Astrocyte of the cerebellum (primary cell): Measurements from ENCODE around the gene CACNA2D3.

ENCODE experiments used
- DNase-seq: peaks from one replicate; pipeline ENCODE4 v3.0.0-alpha.2; 2011; ENCODE audit warnings: low read depth
- H3K4me3 ChIP-seq: 2 replicates; pipeline ENCODE4 v1.5.1; 2011; ENCODE audit warnings: mild to moderate bottlenecking, low read depth, low read length, moderate library complexity
- in situ Hi-C: cut with HindIII; loops from 2 replicates; pipeline ENCODE4 v1.10.0; 2017; ENCODE audit warnings: low sequenced_read_pairs
- TF ChIP-seq, protein P1 (sequence below): IDR thresholded peaks from 2 replicates; pipeline ENCODE4 v1.5.1; 2012; ENCODE audit warnings: low read length, low read depth, moderate library complexity, mild to moderate bottlenecking; ENCODE audit errors: missing control alignments

Gene CACNA2D3

DNA sequence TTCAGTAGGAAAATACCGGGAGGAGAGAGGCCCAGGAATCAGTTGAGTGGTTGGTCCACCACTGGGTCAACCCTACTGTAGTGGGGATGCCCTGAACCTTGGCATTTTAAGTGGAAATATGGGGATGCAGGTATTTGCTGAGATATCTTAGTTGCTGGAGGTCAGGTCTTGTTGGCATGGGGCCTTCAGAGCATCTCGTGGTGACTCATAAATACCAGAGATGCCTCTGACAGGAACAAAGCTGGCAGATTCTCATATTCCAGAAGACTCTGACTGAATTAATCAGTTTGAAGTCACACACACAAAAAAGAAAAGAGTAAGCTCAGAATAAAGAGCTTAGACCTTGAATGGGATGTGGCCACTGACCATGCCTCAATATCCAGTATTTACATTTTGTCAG is 91.6 kb downstream of the CACNA2D3 start:
- no peak overlapping the region for H3K4me3 ChIP-seq
- no peak for DNase-seq
- TF ChIP-seq, protein P1, sequence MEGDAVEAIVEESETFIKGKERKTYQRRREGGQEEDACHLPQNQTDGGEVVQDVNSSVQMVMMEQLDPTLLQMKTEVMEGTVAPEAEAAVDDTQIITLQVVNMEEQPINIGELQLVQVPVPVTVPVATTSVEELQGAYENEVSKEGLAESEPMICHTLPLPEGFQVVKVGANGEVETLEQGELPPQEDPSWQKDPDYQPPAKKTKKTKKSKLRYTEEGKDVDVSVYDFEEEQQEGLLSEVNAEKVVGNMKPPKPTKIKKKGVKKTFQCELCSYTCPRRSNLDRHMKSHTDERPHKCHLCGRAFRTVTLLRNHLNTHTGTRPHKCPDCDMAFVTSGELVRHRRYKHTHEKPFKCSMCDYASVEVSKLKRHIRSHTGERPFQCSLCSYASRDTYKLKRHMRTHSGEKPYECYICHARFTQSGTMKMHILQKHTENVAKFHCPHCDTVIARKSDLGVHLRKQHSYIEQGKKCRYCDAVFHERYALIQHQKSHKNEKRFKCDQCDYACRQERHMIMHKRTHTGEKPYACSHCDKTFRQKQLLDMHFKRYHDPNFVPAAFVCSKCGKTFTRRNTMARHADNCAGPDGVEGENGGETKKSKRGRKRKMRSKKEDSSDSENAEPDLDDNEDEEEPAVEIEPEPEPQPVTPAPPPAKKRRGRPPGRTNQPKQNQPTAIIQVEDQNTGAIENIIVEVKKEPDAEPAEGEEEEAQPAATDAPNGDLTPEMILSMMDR: no peak
- in situ Hi-C loops: no loop called here

DNA sequence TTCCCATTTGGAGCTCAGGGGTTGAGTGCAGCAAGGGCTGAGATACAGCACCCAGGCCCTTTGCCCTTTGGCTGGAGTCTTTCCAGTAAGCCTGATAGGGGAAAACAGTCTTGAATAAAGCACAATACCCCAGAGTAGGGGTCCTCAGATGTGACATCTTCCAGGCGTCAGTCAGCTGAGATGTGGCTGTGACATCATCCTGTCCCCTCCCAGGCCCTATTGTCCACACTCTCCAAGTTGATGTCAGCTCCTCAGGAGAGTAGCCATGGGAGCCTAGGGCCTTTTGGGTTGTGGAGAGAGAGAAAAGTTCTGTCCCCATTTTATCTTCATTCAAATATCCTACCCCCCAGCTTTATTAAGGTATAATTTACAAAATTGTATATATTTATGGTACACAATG is 92.5 kb downstream of the CACNA2D3 start:
- no peak overlapping the region for H3K4me3 ChIP-seq
- DNase-seq: no peak
- in situ Hi-C loops: no loop called here
- TF ChIP-seq, protein P1: no peak

DNA sequence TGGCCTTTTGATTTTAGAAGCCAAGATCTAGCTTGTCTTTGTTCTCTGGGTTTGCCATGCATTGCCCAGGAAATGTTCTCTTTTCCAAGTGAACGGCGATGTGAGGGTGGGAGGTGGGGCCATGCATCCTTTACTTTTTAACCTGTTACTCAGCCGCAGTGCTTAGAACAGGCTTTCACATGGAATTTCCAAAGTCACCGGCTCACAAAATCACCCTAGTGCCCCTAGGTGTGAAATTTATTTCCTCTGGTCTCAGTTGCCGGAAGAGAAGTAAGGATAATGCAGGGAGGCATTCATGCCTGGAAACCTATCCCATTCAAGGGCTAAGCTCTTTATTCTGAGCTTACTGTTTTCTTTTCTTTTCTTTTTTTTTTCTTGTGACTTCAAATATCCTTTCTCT is 93.2 kb downstream of the CACNA2D3 start:
- DNase-seq: no peak
- no peak overlapping the region for H3K4me3 ChIP-seq
- TF ChIP-seq, protein P1: no peak
- in situ Hi-C loops: no loop called here

DNA sequence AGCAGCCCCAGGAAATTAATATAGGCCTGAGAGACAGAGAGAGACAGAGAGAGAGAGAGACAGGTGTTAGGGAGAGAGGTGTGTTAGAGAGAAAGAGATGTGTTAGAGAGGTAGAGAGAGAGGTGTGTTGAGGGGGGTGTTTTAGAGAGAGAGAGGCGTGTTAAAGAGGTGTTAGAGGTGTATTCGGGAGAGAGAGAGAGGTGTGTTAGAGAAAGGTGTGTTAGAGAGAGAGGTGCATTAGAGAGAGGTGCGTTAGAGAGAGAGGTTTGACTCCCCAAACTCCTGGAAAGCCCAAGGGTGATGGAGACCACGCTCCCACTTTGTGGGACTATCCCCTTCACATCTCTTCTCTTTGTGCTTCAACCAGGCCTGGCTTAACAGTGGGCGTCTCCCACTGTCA is 95.5 kb downstream of the CACNA2D3 start:
- H3K4me3 ChIP-seq: no peak overlapping the region
- TF ChIP-seq, protein P1: no peak
- no peak for DNase-seq
- in situ Hi-C loops: no loop called here

DNA sequence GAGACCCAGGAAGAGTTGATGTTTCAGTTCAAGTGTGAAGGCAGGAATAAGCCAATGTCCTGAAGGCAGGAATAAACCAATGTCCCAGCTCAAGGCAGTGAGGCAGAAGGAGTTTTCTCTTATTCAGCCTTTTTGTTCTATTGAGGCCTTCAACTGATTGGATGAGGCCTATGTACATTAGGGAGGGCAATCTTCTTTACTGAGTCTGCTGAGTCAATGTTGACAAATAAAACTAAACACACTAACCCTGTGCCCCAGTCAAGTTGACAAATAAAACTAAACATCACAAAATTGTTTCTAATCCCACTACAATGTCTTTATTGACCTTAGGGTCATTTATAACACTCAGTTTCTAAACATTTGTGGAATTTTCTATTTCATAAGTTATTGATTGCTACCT is 100.0 kb downstream of the CACNA2D3 start:
- in situ Hi-C loops: no loop called here
- DNase-seq: no peak
- TF ChIP-seq, protein P1: no peak
- H3K4me3 ChIP-seq: no peak overlapping the region

DNA sequence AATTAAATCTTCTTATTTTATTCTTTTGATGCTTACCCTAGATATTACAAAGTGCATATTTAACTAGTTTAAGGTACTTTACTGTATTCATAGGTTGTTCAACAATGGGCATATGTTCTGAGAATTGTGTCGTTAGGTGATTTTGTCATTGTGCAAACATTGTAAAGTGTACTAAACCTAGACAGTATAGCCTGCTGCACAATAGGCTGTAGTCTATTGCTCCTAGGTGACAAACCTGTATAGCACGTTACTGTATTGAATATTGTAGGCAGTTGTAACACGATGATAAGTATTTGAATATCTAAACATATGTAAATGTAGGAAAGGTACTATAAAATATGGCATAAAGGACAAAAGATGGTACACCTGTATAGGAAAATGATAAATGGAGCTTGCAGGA is 100.7 kb downstream of the CACNA2D3 start:
- in situ Hi-C loops: no loop called here
- TF ChIP-seq, protein P1: no peak
- no peak for DNase-seq
- H3K4me3 ChIP-seq: no peak overlapping the region
